RKO (cell line): ENCODE measurements around the gene HCRTR2.
"Not testable (repeated sequence)": the region's sequence is repeated elsewhere in the genome, so short reads cannot be mapped to it uniquely, and the experiment has no call there.

Source experiments
- DNase-seq: peaks from one replicate; pipeline ENCODE4 v3.0.0-alpha.2; 2016; ENCODE audit warnings: low spot score

HCRTR2 gene

GRCh38 chr6:55174211-55175026, at the start of gene HCRTR2:
HCRTR2 (plus strand) TSS chr6:55174515; CDS start chr6:55174588, 73 bp downstream.
- DNase-seq, result no peak

- DNase-seq, result no peak
These were observed 43.5 kb upstream of the HCRTR2 start for GRCh38 chr6:55130806-55131324.

- no peak for DNase-seq
These were observed 42.7 kb upstream of the HCRTR2 start for GRCh38 chr6:55131616-55132015.

GRCh38 chr6:55136916-55137315, 37.4 kb upstream of the HCRTR2 start:
- DNase-seq, result no peak

GRCh38 chr6:55137929-55138693, 36.2 kb upstream of the HCRTR2 start:
- no peak for DNase-seq

GRCh38 chr6:55141611-55142010, 32.7 kb upstream of the HCRTR2 start:
- DNase-seq, result no peak

- DNase-seq, result no peak
These were observed 31.7 kb upstream of the HCRTR2 start for GRCh38 chr6:55142610-55143009.

- DNase-seq, result no peak
These were observed 21.0 kb upstream of the HCRTR2 start for GRCh38 chr6:55153284-55153683.

- not testable (repeated sequence) for DNase-seq
These were observed 15.5 kb upstream of the HCRTR2 start for GRCh38 chr6:55158784-55159183.

GRCh38 chr6:55167860-55168259, 6.5 kb upstream of the HCRTR2 start:
- no peak for DNase-seq

- DNase-seq, result no peak
These were observed 1.0 kb downstream of the HCRTR2 start for GRCh38 chr6:55175078-55176049.

- peak; percentile 2 for DNase-seq
These were observed 2.6 kb downstream of the HCRTR2 start for GRCh38 chr6:55176958-55177357.

- no peak for DNase-seq
These were observed 5.9 kb downstream of the HCRTR2 start for GRCh38 chr6:55180258-55180657.

- DNase-seq, result no peak
These were observed 7.8 kb downstream of the HCRTR2 start for GRCh38 chr6:55182016-55182650.

- DNase-seq, result no peak
These were observed 10.6 kb downstream of the HCRTR2 start for GRCh38 chr6:55184782-55185530.

GRCh38 chr6:55198715-55199114, 24.4 kb downstream of the HCRTR2 start:
- no peak for DNase-seq

GRCh38 chr6:55199239-55199638, 24.9 kb downstream of the HCRTR2 start:
- DNase-seq, result no peak

- DNase-seq, result no peak
These were observed 34.5 kb downstream of the HCRTR2 start for GRCh38 chr6:55208478-55209458.

GRCh38 chr6:55210952-55211351, 36.6 kb downstream of the HCRTR2 start:
- DNase-seq, result no peak
